HUES6 (cell line): Measurements from ENCODE around the gene RASL10B.

Source experiments
- H3K27ac ChIP-seq: 2 replicates; pipeline ENCODE4 v1.7.0; 2013; ENCODE audit warnings: low read depth, mild to moderate bottlenecking, low read length, inconsistent platforms
- H3K27me3 ChIP-seq: 2 replicates; pipeline ENCODE4 v1.6.1; 2013; ENCODE audit warnings: low read length; ENCODE audit not compliant: control insufficient read depth, insufficient read depth
- H3K36me3 ChIP-seq: 2 replicates; pipeline ENCODE4 v1.6.1; 2013; ENCODE audit warnings: low read length; ENCODE audit not compliant: control insufficient read depth, insufficient read depth
- H3K4me1 ChIP-seq: 2 replicates; pipeline ENCODE4 v1.6.1; 2013; ENCODE audit warnings: low read length; ENCODE audit not compliant: control insufficient read depth, insufficient read depth
- H3K4me3 ChIP-seq: 2 replicates; pipeline ENCODE4 v1.5.1; 2013; ENCODE audit warnings: low read depth, low read length
- H3K9ac ChIP-seq: one replicate; pipeline ENCODE4 v1.6.1; 2013; ENCODE audit warnings: mild to moderate bottlenecking, low read length
- H3K9me3 ChIP-seq: 2 replicates; pipeline ENCODE4 v1.6.1; 2013; ENCODE audit warnings: low read depth, low read length; ENCODE audit not compliant: control insufficient read depth, insufficient read depth

The RASL10B gene

DNA sequence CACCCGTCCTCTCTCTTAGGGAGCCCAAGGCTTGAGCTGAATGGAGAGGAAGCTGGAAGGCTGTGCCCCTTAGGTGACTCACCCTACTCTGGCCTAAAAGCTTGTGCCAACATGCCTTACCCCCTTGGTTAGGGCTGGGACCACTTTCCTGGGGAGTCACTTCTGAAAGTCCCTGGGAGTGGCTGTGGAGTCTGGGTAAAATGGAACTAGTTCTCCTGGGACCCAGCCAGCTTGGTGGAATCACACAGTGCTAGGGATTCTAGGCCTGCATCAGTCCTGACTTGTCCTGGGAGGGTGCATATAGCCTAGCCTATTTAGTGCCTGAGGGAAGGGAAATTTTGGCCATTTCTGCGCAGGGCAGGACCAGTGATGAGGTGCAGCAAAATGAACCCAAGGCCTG lies 53.5 kb downstream of the RASL10B start:
- H3K9ac ChIP-seq: no peak overlapping the region
- no peaks in the 10 kb centered on the region; the same call in 1 of the 2 replicates for H3K4me1 ChIP-seq
- H3K9me3 ChIP-seq: no peaks in the 10 kb centered on the region
- peaks cover 12% of the 10 kb centered on the region for H3K27me3 ChIP-seq
- no peak overlapping the region for H3K4me3 ChIP-seq
- no peak overlapping the region for H3K27ac ChIP-seq
- H3K36me3 ChIP-seq: no peaks in the 10 kb centered on the region

DNA sequence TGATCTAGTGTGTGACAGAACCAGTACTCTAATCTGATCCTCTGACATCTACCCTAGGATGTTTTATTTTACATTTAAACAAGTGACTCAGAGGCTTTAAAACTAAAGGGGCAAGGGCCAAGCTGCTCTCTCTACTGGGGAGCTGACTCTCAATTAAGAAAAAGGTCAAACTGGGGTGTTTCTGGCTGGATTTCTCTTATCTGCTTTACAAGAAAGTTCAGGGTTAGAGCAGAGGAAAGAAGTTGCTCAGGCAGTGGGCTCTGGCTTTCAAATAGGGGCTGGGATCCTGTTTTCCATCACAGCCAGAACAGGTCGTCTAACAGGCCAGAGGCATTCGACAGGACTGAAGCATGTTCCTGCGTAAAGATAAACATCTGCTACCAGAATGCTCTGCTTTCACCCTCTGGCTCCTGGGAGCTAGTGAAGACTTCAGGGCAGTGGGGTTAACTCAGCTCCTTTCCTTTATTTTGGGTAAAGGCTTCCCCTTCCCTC lies 55.5 kb downstream of the RASL10B start:
- Histone ChIP-seq H3K9me3 (no peaks in the 10 kb centered on the region), H3K27ac (no peak overlapping the region), H3K4me3 (no peak overlapping the region), H3K36me3 (no peaks in the 10 kb centered on the region), H3K27me3 (peaks cover 20% of the 10 kb centered on the region), H3K9ac (no peak overlapping the region), H3K4me1 (no peaks in the 10 kb centered on the region; the same call in 1 of the 2 replicates)

DNA sequence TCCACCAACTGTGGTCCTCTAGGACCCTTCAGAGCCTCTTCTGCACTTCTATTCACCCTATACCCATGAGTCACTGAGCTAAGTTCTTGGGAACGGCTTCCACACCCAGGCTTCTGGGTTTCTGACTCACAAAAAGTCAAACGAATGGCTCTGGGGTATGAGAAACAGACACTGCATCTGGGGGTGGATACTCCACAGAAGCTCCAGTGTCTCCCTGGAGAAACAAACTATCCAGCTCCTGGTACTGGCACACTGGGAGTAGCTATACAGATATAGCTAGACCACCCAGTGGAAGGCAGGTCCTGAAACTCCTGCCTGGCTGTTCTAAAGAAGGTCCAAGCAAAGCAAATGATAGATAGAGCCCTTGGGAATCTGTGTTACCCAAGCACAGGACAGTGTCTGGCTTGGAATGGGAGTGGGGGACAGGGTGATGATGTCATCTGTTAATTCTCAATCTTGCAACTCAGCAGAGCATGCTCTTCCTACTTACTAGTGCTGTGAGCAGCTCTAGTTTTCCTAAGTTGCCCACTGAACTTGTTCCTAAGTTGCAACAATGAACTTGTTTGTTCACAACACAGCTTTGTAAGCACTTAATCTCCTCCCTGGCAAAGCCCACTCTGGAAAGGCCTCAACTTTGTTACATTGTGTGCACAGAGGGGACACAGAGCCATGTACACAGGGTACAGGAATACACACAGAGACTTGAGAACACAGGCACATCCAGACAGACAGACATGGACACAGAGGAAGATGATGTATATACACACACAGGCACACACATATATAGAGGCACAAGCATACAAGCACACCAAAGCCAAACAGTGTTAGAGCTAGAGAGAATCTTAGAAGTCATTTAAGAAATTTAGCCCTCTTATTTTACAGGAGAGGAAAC lies 57.3 kb downstream of the RASL10B start:
- Histone ChIP-seq H3K9me3 (no peaks in the 10 kb centered on the region), H3K4me3 (no peak overlapping the region), H3K36me3 (no peaks in the 10 kb centered on the region), H3K27me3 (peaks cover 35% of the 10 kb centered on the region), H3K9ac (no peak overlapping the region), H3K27ac (no peak overlapping the region), H3K4me1 (peaks cover 4% of the 10 kb centered on the region; the same call in 1 of the 2 replicates)

DNA sequence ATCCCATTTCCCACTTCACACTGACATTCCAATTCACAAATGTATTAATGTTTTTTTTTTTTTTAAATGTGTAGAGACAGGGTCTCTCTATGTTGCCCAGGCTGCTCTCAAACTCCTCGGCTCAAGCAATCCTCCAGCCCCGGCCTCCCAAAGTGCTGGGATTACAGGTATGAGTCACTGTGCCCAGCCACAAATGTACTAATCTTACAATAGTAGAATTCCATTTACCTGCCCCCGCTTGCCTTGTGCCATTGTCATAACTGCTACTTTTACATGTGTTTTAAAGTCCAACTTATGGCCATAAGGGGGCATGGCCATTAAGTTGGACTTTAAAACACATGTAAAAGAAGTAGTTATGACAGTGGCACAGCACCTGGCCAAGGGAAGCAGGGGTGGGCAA lies 59.4 kb downstream of the RASL10B start:
- Histone ChIP-seq H3K9ac (no peak overlapping the region), H3K4me3 (no peak overlapping the region), H3K4me1 (peaks cover 4% of the 10 kb centered on the region; the same call in 1 of the 2 replicates), H3K9me3 (no peaks in the 10 kb centered on the region), H3K27ac (no peak overlapping the region), H3K27me3 (peaks cover 56% of the 10 kb centered on the region), H3K36me3 (no peaks in the 10 kb centered on the region)

DNA sequence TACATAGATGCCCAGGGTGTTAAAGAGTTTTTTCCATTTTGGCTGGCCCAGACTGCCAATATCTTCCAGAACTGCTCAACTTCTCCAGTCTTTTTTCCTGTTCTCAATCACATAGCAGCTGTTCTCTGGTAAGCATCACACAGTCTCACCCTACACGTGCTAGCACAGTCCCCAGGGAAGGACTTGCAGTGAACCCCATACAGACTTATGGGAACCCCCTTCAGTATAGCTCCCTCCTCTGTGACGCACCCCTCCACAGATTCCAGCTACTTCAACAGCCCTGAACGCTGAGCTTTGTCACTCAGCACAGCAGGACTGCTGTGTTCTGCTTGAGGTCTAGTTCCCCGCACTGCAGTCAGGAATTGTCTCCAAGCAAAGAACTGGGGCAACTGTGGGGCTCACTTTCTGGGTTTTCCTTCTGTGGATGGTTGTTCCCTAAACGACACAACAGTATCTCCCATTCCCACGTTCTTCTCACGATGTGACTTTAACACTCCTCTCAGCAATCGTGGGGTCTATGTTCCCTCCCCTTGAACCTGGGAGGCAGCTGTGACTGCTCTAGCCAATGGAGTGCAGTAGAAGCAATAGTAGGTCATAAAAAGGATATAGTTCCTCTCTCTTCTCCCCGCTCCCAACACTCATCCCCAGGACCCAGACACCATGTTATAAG lies 60.4 kb downstream of the RASL10B start:
- peaks cover 66% of the 10 kb centered on the region for H3K27me3 ChIP-seq
- peaks cover 4% of the 10 kb centered on the region; the same call in 1 of the 2 replicates for H3K4me1 ChIP-seq
- H3K4me3 ChIP-seq: no peak overlapping the region
- no peaks in the 10 kb centered on the region for H3K9me3 ChIP-seq
- no peak overlapping the region for H3K9ac ChIP-seq
- H3K27ac ChIP-seq: no peak overlapping the region
- no peaks in the 10 kb centered on the region for H3K36me3 ChIP-seq
